NCI-H69 (cell line): ENCODE results near the gene PCSK6.
"Not testable (repeated sequence)": the region's sequence is repeated elsewhere in the genome, so short reads cannot be mapped to it uniquely, and the experiment has no call there.

Source experiments
- DNase-seq: peaks from one replicate; lab custom pipeline; 2025; lab: John Stamatoyannopoulos, UW

The PCSK6 gene

GRCh38 chr15:101378171-101378755 is 111.2 kb downstream of the PCSK6 start:
- no peak for DNase-seq

GRCh38 chr15:101376615-101377395 is 112.7 kb downstream of the PCSK6 start:
- no peak for DNase-seq

GRCh38 chr15:101375006-101375405 is 114.5 kb downstream of the PCSK6 start:
- DNase-seq = not testable (repeated sequence)

- DNase-seq = no peak
Measured at GRCh38 chr15:101374326-101374725, 115.2 kb downstream of the PCSK6 start.

GRCh38 chr15:101373577-101373976 is 115.9 kb downstream of the PCSK6 start:
- DNase-seq = no peak

- DNase-seq = no peak
Measured at GRCh38 chr15:101372960-101373525, 116.5 kb downstream of the PCSK6 start.

GRCh38 chr15:101372149-101372577 is 117.3 kb downstream of the PCSK6 start:
- no peak for DNase-seq

- no peak for DNase-seq
Measured at GRCh38 chr15:101371519-101371918, 118.0 kb downstream of the PCSK6 start.

- no peak for DNase-seq
Measured at GRCh38 chr15:101371081-101371480, 118.4 kb downstream of the PCSK6 start.

GRCh38 chr15:101370330-101371024 is 119.0 kb downstream of the PCSK6 start:
- no peak for DNase-seq

GRCh38 chr15:101369676-101370075 is 119.8 kb downstream of the PCSK6 start:
- DNase-seq = no peak

- no peak for DNase-seq
Measured at GRCh38 chr15:101368861-101369642, 120.5 kb downstream of the PCSK6 start.

- DNase-seq = no peak
Measured at GRCh38 chr15:101368086-101368780, 121.3 kb downstream of the PCSK6 start.

- DNase-seq = no peak
Measured at GRCh38 chr15:101366853-101367252, 122.7 kb downstream of the PCSK6 start.

GRCh38 chr15:101362986-101363566 is 126.4 kb downstream of the PCSK6 start:
- no peak for DNase-seq

GRCh38 chr15:101362359-101362758 is 127.1 kb downstream of the PCSK6 start:
- no peak for DNase-seq

- no peak for DNase-seq
Measured at GRCh38 chr15:101361418-101361817, 128.1 kb downstream of the PCSK6 start.

- peak; percentile 88 for DNase-seq
Measured at GRCh38 chr15:101359365-101359947, 130.1 kb downstream of the PCSK6 start.

- peak; percentile 29 for DNase-seq
Measured at GRCh38 chr15:101358895-101359294, 130.6 kb downstream of the PCSK6 start.

- no peak for DNase-seq
Measured at GRCh38 chr15:101357885-101358284, 131.6 kb downstream of the PCSK6 start.
